Pancreas (tissue), 10 donors: ENCODE data around the gene DOCK8. TPM values are rescaled to one million over a fixed set of nuclear protein-coding genes. Genes with fewer than 3 reads are reported as not detected.

Experiments used
- ATAC-seq, 4 donors: fragments of 200-7000 bp; cut with Tn5 transposase; one replicate each; pipeline versions ENCODE4 v1.8.0 to v1.9.1; 2020; ENCODE audit warnings: mild to moderate bottlenecking in 4 of 4, moderate library complexity in 4 of 4
- DNase-seq, 6 donors: peaks; one replicate each; pipeline ENCODE4 v3.0.0-alpha.2; 2020
- FAIRE-seq: peaks from 2 replicates; lab custom pipeline; 2012; peaks lifted over from hg19 to GRCh38; lab: Jason Lieb, UNC
- H3K27ac ChIP-seq, 4 donors: fragments of 200-600 bp; sonication (generic); 1 replicate in 3 of 4; 2 replicates in 1 of 4; pipeline versions ENCODE4 v1.5.0 to v1.8.0; 2020
- H3K27me3 ChIP-seq, 4 donors: fragments of 200-600 bp; one replicate each; pipeline ENCODE4 v1.8.0; 2021
- H3K36me3 ChIP-seq, 3 donors: fragments of 200-600 bp; sonication (generic) in 1 of 3; one replicate each; pipeline versions ENCODE4 v1.5.0 to v1.8.0; 2020 to 2021
- H3K4me1 ChIP-seq, 3 donors: fragments of 200-600 bp; one replicate each; pipeline ENCODE4 v1.8.0; 2021
- H3K4me3 ChIP-seq, 4 donors: fragments of 200-600 bp; sonication (generic) in 2 of 4; one replicate each; pipeline versions ENCODE4 v1.5.0 to v1.8.0; 2020 to 2021
- H3K9me3 ChIP-seq, 4 donors: fragments of 200-600 bp; one replicate each; pipeline ENCODE4 v1.8.0; 2021
- CTCF ChIP-seq, 4 donors: fragments of 200-600 bp; sonication (generic) in 3 of 4; IDR thresholded peaks; one replicate each; pipeline versions ENCODE4 v1.5.0 to v1.8.0; 2021; ENCODE audit warnings: antibody characterized with exemption in 4 of 4
- WGBS, 2 donors: extraction: QIAGEN DNeasy Blood & Tissue Kit; methylation state at CpG; one replicate each; pipeline ENCODE4 v1.1.7; 2013; 5-methylcytosine and 5-hydroxymethylcytosine counted together
- intact Hi-C, 3 donors: fragments of 100-400 bp; cut with DNase I; formaldehyde crosslinking; loops; one replicate each; pipeline versions ENCODE4 v1.11.1 to v1.14.2; 2022
- polyA plus RNA-seq, 2 donors: library from polyadenylated mRNA; stranded (reverse); fragments of 200-250 nt; gene quantifications; one replicate each; pipeline ENCODE4 v1.2.3, GENCODE V29; 2013
- total RNA-seq, 6 donors: library from RNA; stranded (reverse); fragmentation: NEBNext Ultra II Directional in 4 of 6; extraction: Animal tissue kit (Norgen Biotek cat#: 25700) in 4 of 6; gene quantifications; one replicate each; pipeline versions ENCODE4 v1.2.1 to v1.2.4, GENCODE V29; 2021 to 2023
- donor health status: healthy with polysubstance abuse.
- donor health status: DM: no; HTN: no; CAD: no; lungs with moderate emphysema.
- donor health status: DM: no; HTN: no; CAD: no.
- donor health status: control.
- donor health status: control.
- donor health status: Bipolar disorder and iron deficiency.
- donor health status: DM: yes; HTN: yes; CAD: no.
- donor health status: DM: no; HTN: no; CAD: no.
- donor health status: DM: no; HTN: no; CAD: no.
- donor health status: DM: yes; HTN: yes; CAD: no.

Gene DOCK8
- total and polyA plus RNA-seq, 8 donors, result 1.7 to 22.7 (median 6.0) TPM

GRCh38 chr9:350384-350783, 135.7 kb downstream of the DOCK8 start:
- no peaks in the 10 kb centered on the region for H3K9me3 ChIP-seq

GRCh38 chr9:351916-352315, 137.3 kb downstream of the DOCK8 start:
- Histone ChIP-seq H3K4me3 (no peak overlapping the region), H3K36me3 (no peaks in the 10 kb centered on the region), H3K27me3 (no peaks in the 10 kb centered on the region), H3K4me1 (peaks cover 0 to 9% (median 0%) of the 10 kb centered on the region in 3 donors), H3K27ac (no peak overlapping the region), H3K9me3 (no peaks in the 10 kb centered on the region)
- FAIRE-seq (no peak), DNase-seq (no peak), ATAC-seq (no peak)
- WGBS, 2 donors, result 85 to 86% methylated on average over 5 of the region's 5 CpGs
- no peak for TF ChIP-seq CTCF (IDR thresholded peaks at IDR 0.05)
- intact Hi-C loops, result no loop called here

More at GRCh38 chr9:350384-350783, 135.7 kb downstream of the DOCK8 start:
- intact Hi-C loops, result no loop called here
- no peaks in the 10 kb centered on the region for H3K27me3 ChIP-seq
- DNase-seq (no peak), FAIRE-seq (no peak), ATAC-seq (no peak)
- 37 to 54% methylated on average over 7 of the region's 7 CpGs for WGBS, 2 donors
- no peak for TF ChIP-seq CTCF (IDR thresholded peaks at IDR 0.05)
- H3K27ac ChIP-seq, result no peak overlapping the region
- no peaks in the 10 kb centered on the region for H3K36me3 ChIP-seq
- H3K4me3 ChIP-seq, result no peak overlapping the region
- H3K4me1 ChIP-seq, result peaks cover 0 to 9% (median 7%) of the 10 kb centered on the region in 3 donors

- FAIRE-seq (no peak), ATAC-seq (peak in 2 of 4 donors; percentile 52 to 60), DNase-seq (no peak)
- H3K27ac ChIP-seq, result no peak overlapping the region
- H3K36me3 ChIP-seq, result no peaks in the 10 kb centered on the region
- no peak overlapping the region for H3K4me3 ChIP-seq
- TF ChIP-seq CTCF (IDR thresholded peaks at IDR 0.05), result no peak
- intact Hi-C loops, result no loop called here
- H3K9me3 ChIP-seq, result no peaks in the 10 kb centered on the region
- H3K27me3 ChIP-seq, result no peaks in the 10 kb centered on the region
- 6 to 11% methylated on average over 1 of the region's 1 CpG for WGBS, 2 donors
- peaks cover 0 to 9% (median 0%) of the 10 kb centered on the region in 3 donors for H3K4me1 ChIP-seq
These were observed 138.4 kb downstream of the DOCK8 start for GRCh38 chr9:353077-353476.

GRCh38 chr9:354453-354852, 139.8 kb downstream of the DOCK8 start:
- ATAC-seq (no peak), DNase-seq (no peak), FAIRE-seq (no peak)
- Histone ChIP-seq H3K4me1 (peaks cover 0 to 9% (median 0%) of the 10 kb centered on the region in 3 donors), H3K36me3 (no peaks in the 10 kb centered on the region), H3K27ac (no peak overlapping the region), H3K4me3 (no peak overlapping the region), H3K9me3 (no peaks in the 10 kb centered on the region), H3K27me3 (no peaks in the 10 kb centered on the region)
- 80 to 82% methylated on average over 8 of the region's 8 CpGs for WGBS, 2 donors
- TF ChIP-seq CTCF (IDR thresholded peaks at IDR 0.05), result no peak
- intact Hi-C loops, result no loop called here

- Histone ChIP-seq H3K27ac (no peak overlapping the region), H3K4me3 (no peak overlapping the region), H3K36me3 (no peaks in the 10 kb centered on the region), H3K27me3 (no peaks in the 10 kb centered on the region), H3K9me3 (no peaks in the 10 kb centered on the region), H3K4me1 (peaks cover 0 to 9% (median 0%) of the 10 kb centered on the region in 3 donors)
- intact Hi-C loops, result no loop called here
- FAIRE-seq, result no peak
- no peak for TF ChIP-seq CTCF (IDR thresholded peaks at IDR 0.05)
- 63 to 85% methylated on average over 4 of the region's 4 CpGs for WGBS, 2 donors
- no peak for ATAC-seq
- DNase-seq, result no peak
These were observed 142.9 kb downstream of the DOCK8 start for GRCh38 chr9:357560-357959.
